GM10248 (cell line): ENCODE measurements around the gene TOMM20.
"Not testable (repeated sequence)": the region's sequence is repeated elsewhere in the genome, so short reads cannot be mapped to it uniquely, and the experiment has no call there.

Experiments used
- CTCF ChIA-PET: fragments of 300-600 bp; sonication (Branson Sonifier 250); formaldehyde crosslinking; extraction: SDS; loops from one replicate; lab custom pipeline; 2021; ENCODE audit warnings: antibody characterized with exemption; lab: Yijun Ruan, JAX
- POLR2A ChIA-PET: fragments of 350-650 bp; sonication (Branson Sonifier 250); formaldehyde crosslinking; extraction: SDS; loops from one replicate; lab custom pipeline; 2020; ENCODE audit warnings: antibody characterized with exemption; lab: Yijun Ruan, JAX
- DNase-seq: peaks from one replicate; pipeline ENCODE4 v3.0.0; 2012; ENCODE audit errors: extremely low spot score
- CTCF ChIP-seq: IDR thresholded peaks from 2 replicates; pipeline ENCODE4 v1.5.1; 2012; ENCODE audit warnings: mild to moderate bottlenecking, low read depth; ENCODE audit errors: extremely low read depth, missing control alignments, control extremely low read depth

TOMM20 gene

DNA sequence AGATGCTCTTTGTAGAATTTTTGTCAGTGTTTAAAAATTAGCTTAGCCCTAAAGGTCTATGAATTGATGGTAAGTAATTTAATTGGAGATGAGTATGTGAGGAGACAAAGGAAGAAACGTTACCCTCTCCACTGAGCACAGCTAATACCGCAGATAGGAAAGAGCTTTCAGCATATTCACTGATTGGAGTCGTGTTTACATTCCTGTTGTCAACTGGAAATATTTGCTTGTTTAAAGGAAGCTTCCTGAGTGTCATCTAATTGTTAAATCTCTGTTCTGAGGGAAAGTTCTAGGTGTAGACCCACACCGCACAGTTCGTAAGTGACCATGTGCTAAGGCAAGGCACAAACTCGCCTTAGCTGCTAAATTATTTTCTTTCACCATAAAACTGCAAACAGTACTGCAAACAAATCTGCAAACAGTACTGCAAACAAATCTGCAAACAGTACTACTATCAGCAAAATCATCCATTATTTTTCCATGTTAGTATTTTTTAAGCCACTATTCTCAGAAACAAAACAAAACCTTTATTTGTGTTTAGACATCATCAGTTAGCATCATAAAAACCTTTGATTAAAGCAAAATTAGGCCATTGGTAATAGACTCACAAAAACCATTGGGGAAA is 32.6 kb downstream of the TOMM20 start:
- TF ChIP-seq CTCF = no peak
- ChIA-PET POLR2A (no interaction called here), CTCF (interaction anchor here (0.8 to 5.1 kb wide), 12 partner anchors 9 to 687 kb away, joined by 3 to 54 read pairs (median 4); partner anchors contain the start of gene B3GALNT2)
- no peak for DNase-seq

DNA sequence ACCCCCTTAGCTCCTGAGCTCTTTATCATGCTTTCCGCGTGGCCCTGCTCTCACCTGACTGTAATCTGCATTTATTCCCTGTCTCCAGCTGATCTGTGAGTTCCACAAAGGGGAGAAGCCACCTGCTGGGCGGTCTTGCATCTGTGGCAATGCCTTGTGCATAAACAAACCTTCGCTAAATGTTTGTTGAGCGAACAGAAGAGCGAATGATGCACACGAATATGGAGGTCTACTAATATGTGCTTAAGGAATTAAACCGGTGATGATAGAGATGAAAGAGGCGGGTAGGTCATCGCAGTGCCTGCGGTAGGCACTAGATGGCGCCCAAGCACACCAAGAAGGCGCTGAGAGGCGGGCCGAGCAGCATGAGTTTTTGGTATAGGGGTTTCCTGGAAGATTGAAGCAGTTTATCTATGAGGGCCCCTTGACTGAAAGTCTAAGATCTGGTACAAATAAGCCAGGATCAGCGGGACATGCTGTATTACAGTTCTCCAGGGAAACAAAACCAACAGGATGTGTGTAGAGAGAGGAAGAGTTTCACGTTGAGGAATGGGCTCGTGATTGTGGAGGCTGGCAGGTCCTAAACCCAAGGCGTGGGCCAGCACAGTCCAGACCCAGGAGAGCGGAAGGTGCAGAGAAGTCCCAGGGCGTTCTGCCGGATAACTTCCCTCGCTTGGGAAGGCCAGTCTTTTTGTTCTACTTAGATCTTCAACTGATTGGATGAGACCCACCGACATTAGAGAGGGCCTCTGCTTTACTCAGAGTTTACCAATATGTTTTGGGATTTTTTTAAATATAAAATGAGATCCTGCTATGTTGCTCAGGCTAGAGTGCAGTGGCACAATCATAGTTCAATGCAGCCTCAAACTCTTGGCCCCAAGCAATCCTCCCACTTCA is 34.7 kb downstream of the TOMM20 start:
- peak; percentile 92 for TF ChIP-seq CTCF
- DNase-seq = peak; percentile 84

GRCh38 chr1:235093013-235093695 is 35.5 kb downstream of the TOMM20 start:
- POLR2A ChIA-PET = interaction anchor here (0.6 kb wide), 1 partner anchor 12 kb away, joined by 10 read pairs; no protein-coding TSS in a partner anchor
- DNase-seq = no peak
- CTCF ChIA-PET = interaction anchor here (0.7 to 5.1 kb wide), 35 partner anchors 10 to 700 kb away, joined by 3 to 54 read pairs (median 3); partner anchors contain the start of gene B3GALNT2
- peak; percentile 36 for TF ChIP-seq CTCF

More for the DNA sequence above, 34.7 kb downstream of the TOMM20 start:
- ChIA-PET POLR2A (interaction anchor here (0.6 kb wide), 1 partner anchor 12 kb away, joined by 10 read pairs; no protein-coding TSS in a partner anchor), CTCF (interaction anchor here (0.7 to 5.1 kb wide), 45 partner anchors 9 to 699 kb away, joined by 3 to 54 read pairs (median 3); partner anchors contain the start of gene B3GALNT2)

DNA sequence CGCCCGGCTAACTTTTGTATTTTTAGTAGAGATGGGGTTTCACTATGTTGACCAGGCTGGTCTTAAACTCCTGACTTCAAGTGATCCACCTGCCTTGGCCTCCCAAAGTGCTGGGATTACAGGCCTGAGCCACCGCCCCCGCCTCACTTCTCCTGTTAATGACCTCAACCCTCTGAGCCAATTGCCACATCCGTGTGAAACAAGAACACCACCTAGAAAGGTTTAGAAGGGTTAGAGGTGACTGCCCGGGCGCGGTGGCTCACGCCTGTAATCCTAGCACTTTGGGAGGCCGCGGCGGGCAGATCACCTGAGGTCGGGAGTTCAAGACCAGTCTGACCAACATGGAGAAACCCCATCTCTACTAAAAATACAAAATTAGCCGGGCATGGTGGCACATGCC is 36.2 kb downstream of the TOMM20 start:
- DNase-seq, POLR2A ChIA-PET: not testable (repeated sequence)
- CTCF ChIA-PET = interaction anchor here (1.6 to 5.1 kb wide), 4 partner anchors 9 to 412 kb away, joined by 8 to 54 read pairs (median 10); partner anchors contain the start of gene B3GALNT2

- CTCF ChIA-PET = interaction anchor here (1.5 to 5.1 kb wide), 5 partner anchors 9 to 605 kb away, joined by 3 to 54 read pairs (median 8); no protein-coding TSS in a partner anchor
Measured at GRCh38 chr1:235092045-235092406, 36.6 kb downstream of the TOMM20 start.

DNA sequence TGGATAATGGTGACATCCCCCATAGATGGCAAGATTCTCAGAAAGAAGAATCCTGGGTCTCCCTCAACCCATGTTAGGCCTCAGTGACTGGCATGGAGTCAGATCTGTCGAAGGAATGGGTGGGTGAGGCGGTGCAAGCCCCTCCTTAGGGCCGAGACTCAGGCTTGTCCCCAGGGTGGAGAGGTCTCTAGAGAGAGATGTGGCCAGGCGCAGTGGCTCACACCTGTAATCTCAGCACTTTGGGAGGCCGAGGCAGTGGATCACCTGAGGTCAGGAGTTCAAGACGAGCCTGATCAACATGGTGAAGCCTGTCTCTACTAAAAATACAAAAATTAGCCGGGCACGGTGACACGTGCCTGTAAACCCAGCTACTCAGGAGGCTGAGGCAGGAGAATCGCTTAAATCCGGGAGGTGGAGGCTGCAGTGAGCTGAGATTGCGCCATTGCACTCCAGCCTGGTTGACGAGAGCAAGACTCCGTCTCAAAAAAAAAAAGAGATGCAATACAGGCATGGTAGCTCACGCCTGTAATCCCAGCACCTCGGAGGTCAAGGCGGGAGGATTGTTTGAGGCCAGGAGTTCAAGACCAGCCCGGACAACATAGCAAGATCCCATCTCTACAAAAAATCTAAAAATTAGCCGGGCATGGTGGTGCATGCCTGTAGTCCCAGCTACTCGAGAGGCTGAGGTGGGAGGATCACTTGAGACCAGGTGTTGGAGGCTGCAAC is 37.2 kb downstream of the TOMM20 start:
- ChIA-PET POLR2A (interaction anchor here (0.6 kb wide), 1 partner anchor 92 kb away, joined by 3 read pairs; no protein-coding TSS in a partner anchor), CTCF (interaction anchor here (1.0 to 2.4 kb wide), 6 partner anchors 8 to 604 kb away, joined by 3 to 12 read pairs (median 4); no protein-coding TSS in a partner anchor)
- not testable (repeated sequence) for DNase-seq

More at GRCh38 chr1:235092045-235092406, 36.6 kb downstream of the TOMM20 start:
- POLR2A ChIA-PET, DNase-seq: not testable (repeated sequence)

DNA sequence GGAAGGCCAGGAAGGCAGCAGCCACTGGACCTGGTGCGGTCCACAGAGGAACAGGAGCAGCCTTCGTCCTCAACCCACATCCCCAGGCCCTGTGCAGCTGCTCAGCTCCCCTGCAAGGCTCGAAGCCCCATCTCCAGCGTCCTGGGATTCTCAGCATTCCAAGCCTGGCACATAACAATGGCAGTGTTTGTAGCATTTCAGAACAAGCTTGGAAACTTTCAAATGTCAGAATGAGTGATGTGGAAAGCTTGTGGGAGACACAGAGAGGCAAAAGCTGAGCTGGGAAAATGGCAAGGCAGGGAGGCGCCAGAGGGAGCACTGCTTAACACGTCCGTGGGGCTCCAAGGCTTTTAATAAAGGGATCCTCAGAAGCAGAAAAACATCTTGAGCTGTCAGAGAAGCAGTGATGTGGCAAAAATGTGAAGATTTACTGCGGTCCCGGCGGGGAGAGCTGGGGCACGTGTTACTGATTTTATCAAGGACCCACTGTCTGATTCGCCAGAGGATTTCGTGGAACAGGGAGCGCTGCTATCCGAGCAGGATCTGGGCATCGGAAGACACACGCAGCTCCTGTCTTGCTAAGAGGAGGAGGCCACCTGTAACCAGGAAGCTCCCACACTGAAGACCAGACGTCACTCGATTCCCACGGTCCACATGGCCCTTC is 38.1 kb downstream of the TOMM20 start:
- no peak for DNase-seq
- ChIA-PET POLR2A (interaction anchor here (0.6 kb wide), 2 partner anchors 40 to 93 kb away, joined by 3 read pairs; no protein-coding TSS in a partner anchor), CTCF (interaction anchor here (0.8 to 2.1 kb wide), 10 partner anchors 12 to 603 kb away, joined by 3 to 6 read pairs (median 4); no protein-coding TSS in a partner anchor)
- TF ChIP-seq CTCF = no peak
